DOHH2 (cell line): Measurements from ENCODE around the gene CBLB.

Experiments
- EZH2phosphoT487 ChIP-seq: fragments of 200-600 bp; sonication (generic); IDR thresholded peaks from 2 replicates; pipeline ENCODE4 v1.6.1; 2017; ENCODE audit warnings: borderline replicate concordance, mild to moderate bottlenecking, antibody characterized with exemption, low read length, moderate library complexity, mixed read lengths
- TF ChIP-seq, protein P1 (sequence below): fragments of 200-600 bp; sonication (generic); IDR thresholded peaks from one replicate; pipeline ENCODE4 v1.5.1; 2014; ENCODE audit warnings: antibody characterized with exemption, mild to moderate bottlenecking, low read depth, low read length; ENCODE audit not compliant: poor library complexity, severe bottlenecking

DNA sequence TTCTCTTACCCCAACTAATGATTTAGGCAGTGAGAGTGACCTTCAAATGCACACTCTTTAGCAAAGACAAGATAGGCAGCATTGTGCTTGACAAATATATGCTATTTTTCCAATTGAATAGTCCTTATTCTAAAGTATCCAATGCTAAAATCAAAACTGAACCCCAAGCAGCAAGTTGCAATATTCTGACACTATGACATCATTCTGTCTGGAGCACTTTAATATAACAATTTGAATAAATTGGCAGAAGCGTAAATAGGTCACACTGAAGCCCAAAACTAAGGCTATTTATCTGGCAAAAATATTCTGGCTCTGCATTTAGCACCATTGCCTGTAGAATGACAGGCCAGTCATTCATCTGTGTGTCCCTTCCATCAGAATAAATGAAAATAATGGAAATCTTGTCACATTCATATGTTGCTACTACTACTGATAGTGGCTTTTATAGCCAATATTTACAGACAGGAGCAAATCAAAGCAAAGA is 2.9 kb downstream of the CBLB start:
- TF ChIP-seq, protein P1, sequence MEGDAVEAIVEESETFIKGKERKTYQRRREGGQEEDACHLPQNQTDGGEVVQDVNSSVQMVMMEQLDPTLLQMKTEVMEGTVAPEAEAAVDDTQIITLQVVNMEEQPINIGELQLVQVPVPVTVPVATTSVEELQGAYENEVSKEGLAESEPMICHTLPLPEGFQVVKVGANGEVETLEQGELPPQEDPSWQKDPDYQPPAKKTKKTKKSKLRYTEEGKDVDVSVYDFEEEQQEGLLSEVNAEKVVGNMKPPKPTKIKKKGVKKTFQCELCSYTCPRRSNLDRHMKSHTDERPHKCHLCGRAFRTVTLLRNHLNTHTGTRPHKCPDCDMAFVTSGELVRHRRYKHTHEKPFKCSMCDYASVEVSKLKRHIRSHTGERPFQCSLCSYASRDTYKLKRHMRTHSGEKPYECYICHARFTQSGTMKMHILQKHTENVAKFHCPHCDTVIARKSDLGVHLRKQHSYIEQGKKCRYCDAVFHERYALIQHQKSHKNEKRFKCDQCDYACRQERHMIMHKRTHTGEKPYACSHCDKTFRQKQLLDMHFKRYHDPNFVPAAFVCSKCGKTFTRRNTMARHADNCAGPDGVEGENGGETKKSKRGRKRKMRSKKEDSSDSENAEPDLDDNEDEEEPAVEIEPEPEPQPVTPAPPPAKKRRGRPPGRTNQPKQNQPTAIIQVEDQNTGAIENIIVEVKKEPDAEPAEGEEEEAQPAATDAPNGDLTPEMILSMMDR: no peak
- no peak for TF ChIP-seq EZH2phosphoT487
